ENCODE data around the gene VENTX. TPM values are rescaled to one million over a fixed set of nuclear protein-coding genes. Genes with fewer than 3 reads are reported as not detected.

The VENTX gene
- total RNA-seq, 4 donors from 2014 or later: 0.17 to 2.3 (median 0.21) TPM; not detected in 1

DNA sequence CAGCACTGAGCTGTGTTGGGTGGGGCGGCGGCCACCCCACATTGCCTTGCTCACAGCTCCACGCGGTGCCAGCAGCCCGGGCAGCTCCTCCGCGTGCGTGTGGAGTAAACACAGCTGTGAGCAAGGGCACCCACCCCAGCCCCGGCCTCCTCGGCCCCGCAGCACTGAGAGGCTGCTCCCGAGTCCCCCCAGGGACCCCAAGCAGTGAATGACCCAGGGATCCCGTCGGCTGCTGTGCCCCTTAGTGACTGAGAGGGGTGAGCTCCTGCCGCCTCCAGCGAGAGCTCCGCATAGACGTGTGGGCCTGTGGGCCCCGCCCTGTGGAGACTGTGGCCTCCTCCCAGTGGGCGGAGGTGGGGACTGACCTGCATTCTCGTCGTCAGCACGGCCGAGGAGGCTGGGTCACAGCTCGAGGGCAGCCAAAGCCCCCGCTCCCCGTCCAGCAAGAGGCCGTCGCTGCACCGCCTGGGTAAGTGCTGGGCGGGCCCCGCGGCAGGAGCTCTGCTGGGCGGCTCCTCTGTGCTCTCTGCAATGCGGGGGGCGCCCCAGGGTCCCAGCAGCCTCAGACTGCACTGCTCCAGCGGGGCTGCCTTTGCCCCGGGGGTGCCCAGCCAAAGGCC is 37.6 kb upstream of the VENTX start:
- DNase-seq (ENCODE audit: low spot score in 2 of 2): no peak
- no peaks in the 10 kb centered on the region for H3K36me3 ChIP-seq
- WGBS: no CpG with 5 or more reads among the region's 38 CpGs
- TF ChIP-seq, protein P1, sequence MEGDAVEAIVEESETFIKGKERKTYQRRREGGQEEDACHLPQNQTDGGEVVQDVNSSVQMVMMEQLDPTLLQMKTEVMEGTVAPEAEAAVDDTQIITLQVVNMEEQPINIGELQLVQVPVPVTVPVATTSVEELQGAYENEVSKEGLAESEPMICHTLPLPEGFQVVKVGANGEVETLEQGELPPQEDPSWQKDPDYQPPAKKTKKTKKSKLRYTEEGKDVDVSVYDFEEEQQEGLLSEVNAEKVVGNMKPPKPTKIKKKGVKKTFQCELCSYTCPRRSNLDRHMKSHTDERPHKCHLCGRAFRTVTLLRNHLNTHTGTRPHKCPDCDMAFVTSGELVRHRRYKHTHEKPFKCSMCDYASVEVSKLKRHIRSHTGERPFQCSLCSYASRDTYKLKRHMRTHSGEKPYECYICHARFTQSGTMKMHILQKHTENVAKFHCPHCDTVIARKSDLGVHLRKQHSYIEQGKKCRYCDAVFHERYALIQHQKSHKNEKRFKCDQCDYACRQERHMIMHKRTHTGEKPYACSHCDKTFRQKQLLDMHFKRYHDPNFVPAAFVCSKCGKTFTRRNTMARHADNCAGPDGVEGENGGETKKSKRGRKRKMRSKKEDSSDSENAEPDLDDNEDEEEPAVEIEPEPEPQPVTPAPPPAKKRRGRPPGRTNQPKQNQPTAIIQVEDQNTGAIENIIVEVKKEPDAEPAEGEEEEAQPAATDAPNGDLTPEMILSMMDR (IDR thresholded peaks at IDR 0.05): no peak
- TF ChIP-seq POLR2A (IDR thresholded peaks at IDR 0.05): no peak
- TF ChIP-seq POLR2AphosphoS5 (IDR thresholded peaks at IDR 0.05): no peak
- no peak for TF ChIP-seq EP300 (IDR thresholded peaks at IDR 0.05)
- no peaks in the 10 kb centered on the region for H3K9me3 ChIP-seq
- H3K4me3 ChIP-seq: no peak overlapping the region
- peaks cover 76% of the 10 kb centered on the region for H3K27me3 ChIP-seq
- H3K4me1 ChIP-seq: peaks cover 3% of the 10 kb centered on the region
- no peak overlapping the region for H3K27ac ChIP-seq

DNA sequence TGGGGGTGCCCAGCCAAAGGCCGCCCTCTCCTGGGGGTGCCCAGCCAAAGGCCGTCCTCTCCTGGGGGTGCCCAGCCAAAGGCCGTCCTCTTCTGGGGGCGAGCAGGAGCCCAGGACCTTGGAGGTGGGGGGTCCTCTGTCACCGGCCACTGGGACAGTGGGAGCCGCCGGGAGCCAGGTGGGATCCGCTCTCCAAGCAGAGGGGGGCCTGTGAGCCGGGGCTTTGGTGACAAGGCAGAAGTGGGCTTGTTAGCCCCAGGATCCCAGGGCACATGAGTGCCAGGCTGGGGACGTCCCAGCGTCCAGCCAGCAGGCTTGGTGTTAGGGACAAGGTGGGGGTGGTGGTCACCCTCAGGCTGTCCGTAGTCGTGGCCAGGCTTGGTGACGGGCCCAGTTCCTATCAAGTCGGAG is 37.0 kb upstream of the VENTX start:
- peaks cover 3% of the 10 kb centered on the region for H3K4me1 ChIP-seq
- DNase-seq (ENCODE audit: low spot score in 2 of 2): no peak
- no peaks in the 10 kb centered on the region for H3K9me3 ChIP-seq
- peaks cover 76% of the 10 kb centered on the region for H3K27me3 ChIP-seq
- no peaks in the 10 kb centered on the region for H3K36me3 ChIP-seq
- H3K4me3 ChIP-seq: no peak overlapping the region
- TF ChIP-seq POLR2A (IDR thresholded peaks at IDR 0.05) (no peak), EP300 (IDR thresholded peaks at IDR 0.05) (no peak), POLR2AphosphoS5 (IDR thresholded peaks at IDR 0.05) (no peak)
- TF ChIP-seq, protein P1 (IDR thresholded peaks at IDR 0.05): no peak
- H3K27ac ChIP-seq: no peak overlapping the region
- WGBS: 55% methylated on average over 2 of the region's 15 CpGs

GRCh38 chr10:133201151-133201947 is 36.3 kb upstream of the VENTX start:
- TF ChIP-seq POLR2A (IDR thresholded peaks at IDR 0.05) (no peak), EP300 (IDR thresholded peaks at IDR 0.05) (no peak)
- TF ChIP-seq, protein P1 (IDR thresholded peaks at IDR 0.05): no peak
- H3K4me3 ChIP-seq: no peak overlapping the region
- H3K4me1 ChIP-seq: peaks cover 3% of the 10 kb centered on the region
- H3K27me3 ChIP-seq: peaks cover 76% of the 10 kb centered on the region
- H3K36me3 ChIP-seq: no peaks in the 10 kb centered on the region
- H3K27ac ChIP-seq: no peak overlapping the region
- no peaks in the 10 kb centered on the region for H3K9me3 ChIP-seq
- DNase-seq (ENCODE audit: low spot score in 2 of 2): no peak
- WGBS: 77% methylated on average over 48 of the region's 57 CpGs

GRCh38 chr10:133201948-133202725 is 35.5 kb upstream of the VENTX start:
- peaks cover 5% of the 10 kb centered on the region for H3K4me1 ChIP-seq
- DNase-seq (ENCODE audit: low spot score in 2 of 2): no peak
- H3K27me3 ChIP-seq: peaks cover 80% of the 10 kb centered on the region
- H3K4me3 ChIP-seq: no peak overlapping the region
- no peaks in the 10 kb centered on the region for H3K36me3 ChIP-seq
- no CpG with 5 or more reads among the region's 29 CpGs for WGBS
- H3K27ac ChIP-seq: no peak overlapping the region
- TF ChIP-seq POLR2AphosphoS5 (IDR thresholded peaks at IDR 0.05) (no peak), POLR2A (IDR thresholded peaks at IDR 0.05) (no peak), EP300 (IDR thresholded peaks at IDR 0.05) (no peak)
- TF ChIP-seq, protein P1 (IDR thresholded peaks at IDR 0.05): no peak
- no peaks in the 10 kb centered on the region for H3K9me3 ChIP-seq

All from suprapubic skin (tissue), 4 donors.